ENCODE measurements around the gene PRR18. TPM values are rescaled to one million over a fixed set of nuclear protein-coding genes. Genes with fewer than 3 reads are reported as not detected.

Gene PRR18
- polyA plus RNA-seq, 1 experiment = not detected

GRCh38 chr6:166274739-166275370 is 33.3 kb downstream of the PRR18 start:
- DNase-seq (ENCODE audit: low read depth) = no peak
- CTCF ChIA-PET = interaction anchor here (0.9 to 1.0 kb wide), 4 partner anchors 107 to 130 kb away, joined by 3 to 4 read pairs (median 3); no protein-coding TSS in a partner anchor
- no peak for TF ChIP-seq CTCF (IDR thresholded peaks at IDR 0.05; ENCODE audit: insufficient read depth, low read depth, low read length)
- POLR2A ChIA-PET = no interaction called here
- Histone ChIP-seq H3K36me3 (ENCODE audit: control insufficient read depth, insufficient read depth, low read length) (no peaks in the 10 kb centered on the region), H3K4me3 (ENCODE audit: low read depth, low read length) (no peak overlapping the region), H3K27me3 (ENCODE audit: control insufficient read depth, insufficient read depth, low read length) (no peaks in the 10 kb centered on the region; the same call in 1 of the 2 replicates)

- H3K4me3 ChIP-seq (ENCODE audit: low read depth, low read length) = no peak overlapping the region
- ChIA-PET POLR2A (no interaction called here), CTCF (interaction anchor here (0.9 to 1.0 kb wide), 4 partner anchors 107 to 130 kb away, joined by 3 to 4 read pairs (median 3); no protein-coding TSS in a partner anchor)
- no peaks in the 10 kb centered on the region; the same call in 1 of the 2 replicates for H3K27me3 ChIP-seq (ENCODE audit: control insufficient read depth, insufficient read depth, low read length)
- TF ChIP-seq CTCF (IDR thresholded peaks at IDR 0.05; ENCODE audit: insufficient read depth, low read depth, low read length) = no peak
- no peak for DNase-seq (ENCODE audit: low read depth)
- no peaks in the 10 kb centered on the region for H3K36me3 ChIP-seq (ENCODE audit: control insufficient read depth, insufficient read depth, low read length)
Measured at GRCh38 chr6:166274163-166274562, 34.0 kb downstream of the PRR18 start.

GRCh38 chr6:166271376-166271765 is 36.8 kb downstream of the PRR18 start:
- DNase-seq (ENCODE audit: low read depth) = no peak
- H3K27me3 ChIP-seq (ENCODE audit: control insufficient read depth, insufficient read depth, low read length) = no peaks in the 10 kb centered on the region; the same call in 1 of the 2 replicates
- TF ChIP-seq CTCF (IDR thresholded peaks at IDR 0.05; ENCODE audit: insufficient read depth, low read depth, low read length) = no peak
- H3K4me3 ChIP-seq (ENCODE audit: low read depth, low read length) = no peak overlapping the region
- ChIA-PET CTCF (no interaction called here), POLR2A (no interaction called here)
- H3K36me3 ChIP-seq (ENCODE audit: control insufficient read depth, insufficient read depth, low read length) = no peaks in the 10 kb centered on the region

GRCh38 chr6:166270706-166271375 is 37.4 kb downstream of the PRR18 start:
- POLR2A ChIA-PET = no interaction called here

More at GRCh38 chr6:166270706-166271375, 37.4 kb downstream of the PRR18 start:
- no peak for TF ChIP-seq CTCF (IDR thresholded peaks at IDR 0.05; ENCODE audit: insufficient read depth, low read depth, low read length)
- no peak for DNase-seq (ENCODE audit: low read depth)
- no peak overlapping the region for H3K4me3 ChIP-seq (ENCODE audit: low read depth, low read length)
- no peaks in the 10 kb centered on the region for H3K27me3 ChIP-seq (ENCODE audit: control insufficient read depth, insufficient read depth, low read length)
- no peaks in the 10 kb centered on the region for H3K36me3 ChIP-seq (ENCODE audit: control insufficient read depth, insufficient read depth, low read length)
- CTCF ChIA-PET = interaction anchor here (0.6 kb wide), 1 partner anchor 10 kb away, joined by 5 read pairs; no protein-coding TSS in a partner anchor

Measured in BJ (cell line).